Uterus (tissue), 2 donors: ENCODE measurements around the gene ATP8A2.

Experiments used
- CTCF ChIP-seq, 4 experiments: fragments of 200-600 bp in 2 of 4; fragments of 450-650 bp in 2 of 4; sonication (generic) in 2 of 4; IDR thresholded peaks; one replicate each; pipeline ENCODE4 v1.5.1; 2016 to 2019; ENCODE audit warnings: antibody characterized with exemption in 4 of 4, mild to moderate bottlenecking in 2 of 4, moderate library complexity in 1 of 4
- POLR2A ChIP-seq, 2 donors: fragments of 450-650 bp; IDR thresholded peaks; one replicate each; pipeline ENCODE4 v1.6.1; 2016; ENCODE audit warnings: antibody characterized with exemption in 2 of 2, mild to moderate bottlenecking in 1 of 2, moderate library complexity in 1 of 2

GRCh38 chr13:25457566-25457965 lies 85.8 kb downstream of the ATP8A2 start:
- TF ChIP-seq CTCF (IDR thresholded peaks at IDR 0.05) (no peak), POLR2A (IDR thresholded peaks at IDR 0.05) (no peak)
